AG09309 (cell line): ENCODE measurements around the gene ADAMTS5.

Experiments
- DNase-seq: peaks from one replicate; pipeline ENCODE4 v3.0.0-alpha.2; 2010; ENCODE audit warnings: low read depth
- H3K4me3 ChIP-seq: 2 replicates; pipeline ENCODE4 v1.5.1; 2011; ENCODE audit warnings: mild to moderate bottlenecking, low read depth, low read length, moderate library complexity; ENCODE audit not compliant: control insufficient read depth
- TF ChIP-seq, protein P1 (sequence below): IDR thresholded peaks from 2 replicates; pipeline ENCODE4 v1.5.1; 2011; ENCODE audit warnings: mild to moderate bottlenecking, low read depth, low read length, inconsistent platforms; ENCODE audit not compliant: insufficient read depth, control insufficient read depth; ENCODE audit errors: missing control alignments

ADAMTS5 gene

DNA sequence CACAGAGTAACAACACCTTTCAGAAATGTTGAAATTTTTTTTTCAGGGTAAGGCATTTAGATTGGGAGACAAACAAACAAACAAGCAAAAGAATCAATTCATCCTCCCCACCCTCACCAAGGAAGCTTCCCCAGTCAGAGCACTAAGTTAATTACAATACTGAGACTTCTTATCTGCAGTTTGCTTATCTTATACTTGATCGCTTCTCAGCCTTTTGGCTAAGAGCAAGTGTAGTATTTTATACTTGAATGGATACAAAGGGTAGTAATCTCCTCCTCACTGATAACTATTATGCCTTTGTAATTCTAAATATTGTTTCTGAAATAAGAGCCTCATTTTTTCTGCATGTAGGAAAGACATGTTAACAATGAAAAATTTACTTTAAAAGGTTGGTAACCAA is 54.4 kb downstream of the ADAMTS5 start:
- no peak overlapping the region for H3K4me3 ChIP-seq
- TF ChIP-seq, protein P1, sequence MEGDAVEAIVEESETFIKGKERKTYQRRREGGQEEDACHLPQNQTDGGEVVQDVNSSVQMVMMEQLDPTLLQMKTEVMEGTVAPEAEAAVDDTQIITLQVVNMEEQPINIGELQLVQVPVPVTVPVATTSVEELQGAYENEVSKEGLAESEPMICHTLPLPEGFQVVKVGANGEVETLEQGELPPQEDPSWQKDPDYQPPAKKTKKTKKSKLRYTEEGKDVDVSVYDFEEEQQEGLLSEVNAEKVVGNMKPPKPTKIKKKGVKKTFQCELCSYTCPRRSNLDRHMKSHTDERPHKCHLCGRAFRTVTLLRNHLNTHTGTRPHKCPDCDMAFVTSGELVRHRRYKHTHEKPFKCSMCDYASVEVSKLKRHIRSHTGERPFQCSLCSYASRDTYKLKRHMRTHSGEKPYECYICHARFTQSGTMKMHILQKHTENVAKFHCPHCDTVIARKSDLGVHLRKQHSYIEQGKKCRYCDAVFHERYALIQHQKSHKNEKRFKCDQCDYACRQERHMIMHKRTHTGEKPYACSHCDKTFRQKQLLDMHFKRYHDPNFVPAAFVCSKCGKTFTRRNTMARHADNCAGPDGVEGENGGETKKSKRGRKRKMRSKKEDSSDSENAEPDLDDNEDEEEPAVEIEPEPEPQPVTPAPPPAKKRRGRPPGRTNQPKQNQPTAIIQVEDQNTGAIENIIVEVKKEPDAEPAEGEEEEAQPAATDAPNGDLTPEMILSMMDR = no peak
- DNase-seq = no peak

DNA sequence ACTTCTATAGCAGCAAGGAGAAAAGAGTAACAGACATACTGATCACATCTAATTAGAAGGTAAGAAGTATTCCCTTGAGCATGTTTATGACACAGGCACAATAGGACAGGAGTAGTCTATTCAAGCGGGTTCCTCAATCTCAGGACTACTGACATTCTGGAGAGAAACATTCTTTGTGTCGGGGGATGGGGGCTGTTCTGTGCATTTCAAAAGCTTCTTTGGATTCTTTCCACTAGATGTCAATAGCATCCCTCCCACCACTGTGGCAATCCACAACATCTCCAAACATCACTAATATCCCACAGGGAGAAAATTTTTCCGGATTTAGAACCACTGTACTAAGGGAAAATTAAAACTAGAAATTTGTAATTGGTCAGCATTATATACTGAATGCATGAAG is 56.9 kb downstream of the ADAMTS5 start:
- no peak for DNase-seq
- TF ChIP-seq, protein P1 = no peak
- H3K4me3 ChIP-seq = no peak overlapping the region

DNA sequence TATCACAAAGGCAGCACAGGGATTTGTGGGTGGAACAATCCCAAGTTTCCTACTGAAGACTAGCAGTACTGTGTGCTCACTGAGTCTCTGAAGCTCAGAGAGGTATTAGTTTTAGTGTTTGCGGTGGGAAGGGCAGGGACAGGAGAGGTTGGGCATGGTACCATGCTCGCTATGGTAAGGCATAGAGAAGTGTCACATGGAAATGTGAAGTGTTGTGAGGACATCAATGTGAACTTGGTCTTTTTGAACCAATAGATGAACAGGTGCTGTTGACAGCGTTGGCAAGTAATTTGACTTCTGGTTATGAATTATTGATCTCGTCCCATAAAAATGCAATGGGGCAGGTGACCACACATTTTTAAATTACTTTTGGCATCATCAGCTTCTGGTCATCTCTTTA is 65.9 kb downstream of the ADAMTS5 start:
- TF ChIP-seq, protein P1 = no peak
- H3K4me3 ChIP-seq = no peak overlapping the region
- DNase-seq = no peak

DNA sequence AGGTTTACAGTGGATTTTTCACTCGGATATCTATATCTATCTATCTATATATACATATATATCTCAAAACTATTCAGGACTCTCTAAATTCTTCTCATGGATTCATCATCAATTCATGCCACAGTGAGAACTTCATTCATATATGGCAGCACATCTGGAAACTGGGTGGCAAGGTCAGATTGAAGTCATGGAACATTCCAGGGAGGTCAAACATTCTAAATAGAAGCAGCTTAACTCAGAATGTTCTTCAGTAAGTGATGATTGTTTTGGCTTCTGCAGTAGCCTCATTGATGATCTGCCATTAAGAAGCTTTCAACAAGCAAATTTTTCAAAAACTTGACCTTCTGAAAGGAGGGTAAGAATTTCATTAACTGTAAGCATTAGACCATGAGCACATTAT is 74.7 kb downstream of the ADAMTS5 start:
- H3K4me3 ChIP-seq = no peak overlapping the region
- no peak for DNase-seq
- TF ChIP-seq, protein P1 = no peak

DNA sequence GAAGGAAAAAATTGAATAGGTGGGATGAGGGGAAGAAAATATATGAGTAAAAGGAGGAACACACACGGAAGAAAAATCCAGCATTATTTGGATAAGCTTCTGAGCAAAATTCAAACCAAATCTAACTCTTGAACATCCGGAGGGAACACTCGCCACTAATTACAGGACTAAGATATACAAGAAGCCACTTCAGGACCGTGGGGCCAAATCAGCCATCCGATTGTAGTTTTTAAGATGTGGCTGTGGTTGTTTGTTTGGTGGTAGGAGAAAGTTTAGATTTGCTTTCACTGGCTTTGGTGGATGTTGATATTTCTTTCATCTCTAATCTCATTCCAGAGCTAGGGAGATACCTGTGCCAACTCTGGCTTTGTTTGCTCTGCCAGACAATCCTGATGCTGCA is 78.0 kb downstream of the ADAMTS5 start:
- TF ChIP-seq, protein P1 = no peak
- no peak overlapping the region for H3K4me3 ChIP-seq
- DNase-seq = no peak

DNA sequence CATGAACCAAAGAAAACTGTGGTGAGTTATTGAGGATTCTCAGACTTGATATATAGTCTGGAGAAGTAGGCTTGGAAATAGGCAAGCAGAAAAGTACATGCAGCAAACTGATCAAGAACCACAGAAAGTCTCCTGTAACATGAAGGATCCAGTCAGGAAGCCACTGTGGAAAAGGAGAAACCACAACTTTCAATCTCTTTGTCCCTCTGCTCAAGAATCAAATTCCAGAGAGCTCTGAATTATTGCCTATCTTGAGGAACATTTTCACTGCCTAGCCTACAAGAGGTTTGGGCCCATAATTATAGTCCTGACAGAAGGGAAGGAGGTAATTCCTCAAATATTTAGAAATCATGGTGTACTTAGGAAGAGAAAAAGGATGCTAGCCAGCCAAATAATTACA is 78.6 kb downstream of the ADAMTS5 start:
- DNase-seq = no peak
- no peak overlapping the region for H3K4me3 ChIP-seq
- TF ChIP-seq, protein P1 = no peak

DNA sequence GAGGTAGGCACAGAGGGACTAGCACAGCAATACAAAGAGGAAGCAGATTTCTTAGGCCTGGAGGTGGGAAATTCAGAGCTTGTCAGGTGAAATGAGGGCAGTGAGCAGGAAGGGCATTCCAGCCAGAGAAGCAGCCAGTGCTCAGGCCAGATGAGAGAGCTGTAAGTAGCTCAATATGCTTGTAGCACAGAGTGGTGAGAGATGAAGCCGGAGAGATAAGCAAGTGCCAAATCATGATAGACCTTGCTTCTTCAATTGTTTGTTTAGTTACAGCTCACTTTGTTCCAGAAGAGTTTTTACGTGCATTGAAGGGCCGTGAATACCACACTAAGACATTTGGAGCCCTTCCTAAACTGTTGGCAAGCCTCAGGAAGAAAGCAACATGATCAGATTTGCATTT is 79.6 kb downstream of the ADAMTS5 start:
- DNase-seq = no peak
- no peak overlapping the region for H3K4me3 ChIP-seq
- TF ChIP-seq, protein P1 = no peak
